Right lobe of liver (tissue), 4 donors: ENCODE data around the gene CD163L1.

Experiments used
- CTCF ChIP-seq, 4 donors: fragments of 200-600 bp in 3 of 4; fragments of 450-650 bp in 1 of 4; IDR thresholded peaks; one replicate each; pipeline versions ENCODE4 v1.5.1 to v1.8.0; 2016 to 2022; ENCODE audit warnings: antibody characterized with exemption in 4 of 4, mild to moderate bottlenecking in 2 of 4
- POLR2A ChIP-seq: fragments of 450-650 bp; IDR thresholded peaks from one replicate; pipeline ENCODE4 v1.6.1; 2017; ENCODE audit warnings: antibody characterized with exemption, mild to moderate bottlenecking
- donor health status: DM: no; HTN: no; CAD: no.
- donor health status: DM: no; HTN: no; CAD: no.
- donor health status: DM: no; HTN: yes; CAD: no.

GRCh38 chr12:7411343-7411742, 32.6 kb downstream of the CD163L1 start:
- no peak for TF ChIP-seq CTCF (IDR thresholded peaks at IDR 0.05)
- TF ChIP-seq POLR2A, result no peak
